HEK293T (cell line): ENCODE measurements around the gene SLC52A1.
A peak's percentile ranks its signal among the peaks of the same experiment; 100 is the strongest.

ENCODE experiments used
- CTCF ChIA-PET: fragments of 350-600 bp; formaldehyde crosslinking; extraction: SDS; loops from one replicate; lab custom pipeline; 2021; ENCODE audit warnings: antibody characterized with exemption, inconsistent platforms; lab: Yijun Ruan, JAX
- POLR2A ChIA-PET: fragments of 350-600 bp; formaldehyde crosslinking; extraction: SDS; loops from one replicate; lab custom pipeline; 2020; ENCODE audit warnings: antibody characterized with exemption, inconsistent platforms; lab: Yijun Ruan, JAX
- DNase-seq: peaks from one replicate; pipeline ENCODE4 v3.0.0; 2012; ENCODE audit warnings: mixed read lengths; ENCODE audit errors: extremely low spot score
- ARNT ChIP-seq: fragments of 450-650 bp; IDR thresholded peaks from 2 replicates; pipeline ENCODE4 v1.6.1; 2017; ENCODE audit warnings: mild to moderate bottlenecking
- BHLHE40 ChIP-seq: fragments of 450-650 bp; IDR thresholded peaks from 2 replicates; pipeline ENCODE4 v1.6.1; 2016; ENCODE audit warnings: mild to moderate bottlenecking, moderate library complexity, borderline replicate concordance
- ELF4 ChIP-seq: fragments of 450-650 bp; IDR thresholded peaks from 2 replicates; pipeline ENCODE4 v1.6.1; 2017; ENCODE audit warnings: antibody characterized with exemption
- FOXA1 ChIP-seq: fragments of 450-650 bp; IDR thresholded peaks from 2 replicates; pipeline ENCODE4 v1.6.1; 2016; ENCODE audit warnings: mild to moderate bottlenecking
- FOXK2 ChIP-seq: fragments of 450-650 bp; IDR thresholded peaks from 2 replicates; pipeline ENCODE4 v1.6.1; 2016; ENCODE audit warnings: mild to moderate bottlenecking
- HDGF ChIP-seq: fragments of 450-650 bp; IDR thresholded peaks from 2 replicates; pipeline ENCODE4 v1.6.1; 2017; ENCODE audit warnings: antibody characterized with exemption, borderline replicate concordance
- L3MBTL2 ChIP-seq: fragments of 450-650 bp; conservative IDR thresholded peaks from 2 replicates; pipeline ENCODE4 v1.6.1; 2016; ENCODE audit warnings: mild to moderate bottlenecking
- LEF1 ChIP-seq: fragments of 450-650 bp; IDR thresholded peaks from 2 replicates; pipeline ENCODE4 v1.6.1; 2017; ENCODE audit warnings: mild to moderate bottlenecking, borderline replicate concordance
- NFRKB ChIP-seq: fragments of 450-650 bp; IDR thresholded peaks from 2 replicates; pipeline ENCODE4 v1.6.1; 2016; ENCODE audit warnings: mild to moderate bottlenecking, moderate library complexity
- SUZ12 ChIP-seq: fragments of 450-650 bp; IDR thresholded peaks from 2 replicates; pipeline ENCODE4 v1.6.1; 2016; ENCODE audit warnings: mild to moderate bottlenecking
- TARDBP ChIP-seq: fragments of 450-650 bp; IDR thresholded peaks from 2 replicates; pipeline ENCODE4 v1.6.1; 2016
- ZNF384 ChIP-seq: fragments of 450-650 bp; IDR thresholded peaks from 2 replicates; pipeline ENCODE4 v1.6.1; 2016
- TF ChIP-seq, protein P1 (sequence below): fragments of 450-650 bp; IDR thresholded peaks from 2 replicates; pipeline ENCODE4 v1.6.1; 2016

The SLC52A1 gene

DNA sequence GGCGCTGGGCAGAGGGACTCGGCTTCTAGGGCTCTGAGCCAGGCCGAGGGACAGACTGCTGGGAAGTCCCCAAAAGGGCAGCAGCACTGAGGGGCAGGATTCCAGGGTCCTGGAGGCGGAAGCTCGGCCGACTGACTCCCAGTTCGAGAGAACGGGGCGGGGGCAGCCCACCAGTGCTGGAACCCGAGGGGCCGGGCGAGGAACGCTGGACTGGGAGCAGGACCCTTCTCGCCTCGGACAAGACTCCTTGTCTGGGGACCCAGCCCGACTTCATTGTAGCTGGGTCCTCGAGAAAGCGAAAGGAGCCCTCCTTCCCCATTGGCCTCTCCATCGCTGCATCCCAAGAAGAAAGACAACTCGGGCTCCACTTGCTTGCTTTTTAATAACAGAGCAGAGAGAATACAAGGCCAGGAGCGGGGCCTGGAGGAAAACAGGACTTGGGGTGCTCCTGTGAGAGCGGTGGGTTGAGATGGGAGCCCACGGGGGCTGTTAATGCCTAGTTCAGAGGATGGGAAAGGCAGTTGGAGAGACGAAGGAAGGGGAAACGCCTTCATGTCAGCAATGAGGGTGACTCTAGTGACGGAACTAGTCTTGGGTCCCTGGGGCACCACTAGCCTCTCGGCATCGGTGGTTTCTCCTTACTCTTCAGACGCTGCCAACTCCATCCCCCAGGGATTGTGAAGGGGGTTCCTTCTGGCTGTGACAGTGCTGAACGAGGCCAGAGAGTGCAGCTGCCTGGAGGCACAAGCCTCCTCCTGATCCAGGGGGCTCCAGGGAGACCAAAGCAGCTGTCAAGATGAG, 47.3 kb downstream of the SLC52A1 start:
- POLR2A ChIA-PET: interaction anchor here (0.6 to 5.1 kb wide), 11 partner anchors 10 to 79 kb away, joined by 3 to 39 read pairs (median 4); partner anchors contain the start of genes INCA1, KIF1C, PFN1 and RNF167
- CTCF ChIA-PET: interaction anchor here (0.6 to 1.5 kb wide), 11 partner anchors 17 to 260 kb away, joined by 3 to 8 read pairs (median 3); partner anchors contain the start of gene SPAG7
- no peak for DNase-seq
- TF ChIP-seq ARNT (no peak), BHLHE40 (no peak), NFRKB (no peak), FOXA1 (no peak), TARDBP (no peak), ELF4 (no peak), ZNF384 (no peak), HDGF (no peak)

DNA sequence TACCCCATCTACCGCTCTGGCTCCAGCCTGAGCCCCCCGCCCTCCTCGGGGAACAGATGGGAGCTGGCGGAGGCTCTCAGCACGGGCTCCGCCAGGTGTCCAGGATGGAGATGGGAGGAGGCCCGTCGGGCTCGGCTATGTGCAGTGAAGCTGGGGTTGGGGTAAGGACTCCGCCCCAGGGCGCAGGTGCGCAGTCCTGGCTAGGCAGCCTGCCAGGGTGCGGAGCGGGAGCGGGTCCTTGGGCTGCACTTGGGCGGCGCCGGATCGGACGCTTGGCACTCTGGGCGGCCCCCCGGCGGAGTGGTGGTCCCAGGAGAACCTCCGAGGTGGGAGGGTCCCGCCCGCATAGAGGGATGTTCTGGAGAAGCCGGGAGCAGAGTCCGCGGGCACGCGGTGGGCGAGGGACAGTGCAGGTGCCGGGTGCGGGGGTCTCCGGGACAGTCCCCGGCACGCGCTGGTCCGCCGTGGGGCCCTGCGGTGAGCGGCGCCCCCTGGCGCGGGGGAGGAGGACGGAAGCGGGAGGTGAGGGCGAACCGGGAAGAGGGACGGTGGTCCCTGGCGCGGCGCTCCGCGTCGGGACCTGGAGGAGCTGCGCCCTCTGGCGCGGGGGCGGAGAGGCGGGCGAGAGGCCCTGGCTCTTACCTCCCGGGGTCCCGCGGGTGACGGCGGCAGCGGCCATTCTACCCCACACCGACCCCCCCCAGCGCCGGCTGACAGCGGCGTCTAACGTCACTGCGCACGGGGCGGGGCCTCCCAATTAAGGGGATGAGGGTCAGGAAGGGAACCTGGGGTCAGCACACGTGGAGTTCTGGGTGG, 48.1 kb downstream of the SLC52A1 start, which contains the start of gene CAMTA2:
TSS of gene CAMTA2 (minus strand) at position 725 of the 816 bp plus-strand sequence. CDS start 1,453 bp downstream, outside the sequence.
- ChIA-PET CTCF (interaction anchor here (0.6 to 1.5 kb wide), 13 partner anchors 16 to 259 kb away, joined by 3 to 8 read pairs (median 3); partner anchors contain the start of genes CHRNE and SPAG7), POLR2A (interaction anchor here (0.6 to 5.1 kb wide), 16 partner anchors 10 to 78 kb away, joined by 3 to 39 read pairs (median 4); partner anchors contain the start of genes INCA1, KIF1C, PFN1 and RNF167)
- DNase-seq: peak; percentile 79
- TF ChIP-seq L3MBTL2 (peak; percentile 53; the same call in 1 of the 2 replicates), SUZ12 (no peak)
- TF ChIP-seq, protein P1, sequence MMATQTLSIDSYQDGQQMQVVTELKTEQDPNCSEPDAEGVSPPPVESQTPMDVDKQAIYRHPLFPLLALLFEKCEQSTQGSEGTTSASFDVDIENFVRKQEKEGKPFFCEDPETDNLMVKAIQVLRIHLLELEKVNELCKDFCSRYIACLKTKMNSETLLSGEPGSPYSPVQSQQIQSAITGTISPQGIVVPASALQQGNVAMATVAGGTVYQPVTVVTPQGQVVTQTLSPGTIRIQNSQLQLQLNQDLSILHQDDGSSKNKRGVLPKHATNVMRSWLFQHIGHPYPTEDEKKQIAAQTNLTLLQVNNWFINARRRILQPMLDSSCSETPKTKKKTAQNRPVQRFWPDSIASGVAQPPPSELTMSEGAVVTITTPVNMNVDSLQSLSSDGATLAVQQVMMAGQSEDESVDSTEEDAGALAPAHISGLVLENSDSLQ: no peak

DNA sequence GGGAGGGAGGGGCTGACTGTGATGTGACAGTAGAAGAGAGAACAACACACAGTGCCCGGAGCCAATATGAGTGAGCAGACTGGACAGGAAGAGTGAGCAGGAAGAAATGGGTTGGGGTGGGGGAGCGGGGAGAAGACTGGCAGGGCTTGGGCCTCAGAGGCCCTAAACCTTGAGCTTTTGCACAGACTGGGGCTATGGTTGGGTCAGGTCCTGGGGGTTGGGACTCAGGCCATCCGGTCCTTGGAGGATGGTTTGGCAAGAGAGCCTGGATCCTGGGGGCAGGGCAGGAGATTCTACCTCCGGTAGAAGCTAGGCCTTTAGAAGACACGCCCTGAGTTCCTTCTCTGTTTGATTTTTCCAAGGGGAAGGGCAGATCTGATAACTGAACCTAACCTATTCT, 48.8 kb downstream of the SLC52A1 start:
- no peak for DNase-seq
- POLR2A ChIA-PET: interaction anchor here (0.7 to 5.1 kb wide), 13 partner anchors 11 to 77 kb away, joined by 3 to 39 read pairs (median 4); partner anchors contain the start of genes INCA1, KIF1C, PFN1 and RNF167
- TF ChIP-seq, protein P1: no peak
- TF ChIP-seq ARNT (no peak), BHLHE40 (no peak), FOXK2 (no peak), FOXA1 (no peak), SUZ12 (no peak), LEF1 (no peak), TARDBP (no peak)
- CTCF ChIA-PET: interaction anchor here (1.0 to 1.5 kb wide), 4 partner anchors 21 to 83 kb away, joined by 3 to 7 read pairs (median 4); partner anchors contain the start of gene CHRNE
